GM18502 (cell line): ENCODE results near the gene ARHGAP31.
"Not testable (repeated sequence)": the region's sequence is repeated elsewhere in the genome, so short reads cannot be mapped to it uniquely, and the experiment has no call there.

Experiments
- ATAC-seq: cut with Tn5 transposase; IDR thresholded peaks from one replicate; pipeline ENCODE4 v1.9.1; 2021; ENCODE audit warnings: mild to moderate bottlenecking; ENCODE audit not compliant: unreplicated experiment, poor library complexity

ARHGAP31 gene

GRCh38 chr3:119294696-119295671, 801 bp downstream of the ARHGAP31 start:
- ATAC-seq, result peak; percentile 33

- no peak for ATAC-seq
Observed at GRCh38 chr3:119295816-119296726, 1.9 kb downstream of the ARHGAP31 start.

GRCh38 chr3:119296727-119297122, 2.5 kb downstream of the ARHGAP31 start:
- no peak for ATAC-seq

GRCh38 chr3:119297169-119297568, 3.0 kb downstream of the ARHGAP31 start:
- no peak for ATAC-seq

- no peak for ATAC-seq
Observed at GRCh38 chr3:119298565-119298941, 4.4 kb downstream of the ARHGAP31 start.

- no peak for ATAC-seq
Observed at GRCh38 chr3:119300991-119301391, 6.8 kb downstream of the ARHGAP31 start.

- ATAC-seq, result no peak
Observed at GRCh38 chr3:119301662-119302061, 7.5 kb downstream of the ARHGAP31 start.

- peak; percentile 73 for ATAC-seq
Observed at GRCh38 chr3:119302697-119303551, 8.7 kb downstream of the ARHGAP31 start.

- no peak for ATAC-seq
Observed at GRCh38 chr3:119304201-119304713, 10.1 kb downstream of the ARHGAP31 start.

- ATAC-seq, result no peak
Observed at GRCh38 chr3:119305286-119305685, 11.1 kb downstream of the ARHGAP31 start.

- ATAC-seq, result not testable (repeated sequence)
Observed at GRCh38 chr3:119306378-119306777, 12.2 kb downstream of the ARHGAP31 start.

- ATAC-seq, result no peak
Observed at GRCh38 chr3:119308355-119308754, 14.2 kb downstream of the ARHGAP31 start.

- ATAC-seq, result no peak
Observed at GRCh38 chr3:119309591-119309990, 15.4 kb downstream of the ARHGAP31 start.

- no peak for ATAC-seq
Observed at GRCh38 chr3:119310071-119310470, 15.9 kb downstream of the ARHGAP31 start.

GRCh38 chr3:119311081-119311925, 17.1 kb downstream of the ARHGAP31 start:
- ATAC-seq, result no peak

- ATAC-seq, result no peak
Observed at GRCh38 chr3:119313461-119313860, 19.3 kb downstream of the ARHGAP31 start.

- no peak for ATAC-seq
Observed at GRCh38 chr3:119314821-119315220, 20.6 kb downstream of the ARHGAP31 start.

- ATAC-seq, result no peak
Observed at GRCh38 chr3:119315600-119316312, 21.6 kb downstream of the ARHGAP31 start.
